ENCODE data around the gene CLEC4G.

DNA sequence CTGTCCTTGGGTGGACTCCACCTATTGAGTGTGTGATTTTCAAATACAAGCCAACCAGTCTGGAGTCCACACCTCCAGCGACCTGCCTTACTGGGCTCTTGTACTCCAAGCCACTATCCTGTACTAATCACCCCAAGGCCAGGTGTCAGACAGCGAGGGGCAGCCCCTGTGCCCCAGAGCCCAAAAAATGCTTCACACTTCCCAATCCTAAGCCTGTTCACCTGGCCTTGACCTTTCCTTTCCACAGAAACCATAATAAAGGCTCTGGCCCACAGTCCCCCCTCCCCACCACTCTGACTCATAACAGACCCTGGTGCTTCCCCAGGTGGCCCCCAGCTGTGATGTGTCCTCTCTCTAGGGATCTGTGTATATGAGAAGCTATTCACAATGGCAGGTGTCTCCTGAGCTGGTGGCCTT is 11.5 kb upstream of the CLEC4G start:
- TF ChIP-seq EP300 (IDR thresholded peaks at IDR 0.05): no peak
- TF ChIP-seq, protein P1, sequence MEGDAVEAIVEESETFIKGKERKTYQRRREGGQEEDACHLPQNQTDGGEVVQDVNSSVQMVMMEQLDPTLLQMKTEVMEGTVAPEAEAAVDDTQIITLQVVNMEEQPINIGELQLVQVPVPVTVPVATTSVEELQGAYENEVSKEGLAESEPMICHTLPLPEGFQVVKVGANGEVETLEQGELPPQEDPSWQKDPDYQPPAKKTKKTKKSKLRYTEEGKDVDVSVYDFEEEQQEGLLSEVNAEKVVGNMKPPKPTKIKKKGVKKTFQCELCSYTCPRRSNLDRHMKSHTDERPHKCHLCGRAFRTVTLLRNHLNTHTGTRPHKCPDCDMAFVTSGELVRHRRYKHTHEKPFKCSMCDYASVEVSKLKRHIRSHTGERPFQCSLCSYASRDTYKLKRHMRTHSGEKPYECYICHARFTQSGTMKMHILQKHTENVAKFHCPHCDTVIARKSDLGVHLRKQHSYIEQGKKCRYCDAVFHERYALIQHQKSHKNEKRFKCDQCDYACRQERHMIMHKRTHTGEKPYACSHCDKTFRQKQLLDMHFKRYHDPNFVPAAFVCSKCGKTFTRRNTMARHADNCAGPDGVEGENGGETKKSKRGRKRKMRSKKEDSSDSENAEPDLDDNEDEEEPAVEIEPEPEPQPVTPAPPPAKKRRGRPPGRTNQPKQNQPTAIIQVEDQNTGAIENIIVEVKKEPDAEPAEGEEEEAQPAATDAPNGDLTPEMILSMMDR (IDR thresholded peaks at IDR 0.05): no peak
- no peak for TF ChIP-seq POLR2A (IDR thresholded peaks at IDR 0.05)

Data from tibial nerve (tissue), 4 donors.